Activated B cell treated with CpG ODN at 0.5 μM for 24 hours (primary cell): ENCODE measurements around the gene CALHM6. TPM values are rescaled to one million over a fixed set of nuclear protein-coding genes. Genes with fewer than 3 reads are reported as not detected.

Experiments used
- ATAC-seq: fragments of 200-7000 bp; cut with Tn5 transposase; one replicate; pipeline ENCODE4 v1.10.0; 2021; ENCODE audit warnings: low read depth, mild to moderate bottlenecking, moderate library complexity
- CTCF ChIA-PET: fragments of 350-600 bp; sonication (Branson Sonifier 250); formaldehyde crosslinking; loops from one replicate; lab custom pipeline; 2021; ENCODE audit warnings: antibody characterized with exemption; lab: Charles Lee
- POLR2A ChIA-PET: fragments of 350-600 bp; sonication (Branson Sonifier 250); formaldehyde crosslinking; loops from one replicate; lab custom pipeline; 2021; ENCODE audit warnings: antibody characterized with exemption; lab: Charles Lee
- DNase-seq: peaks from one replicate; pipeline ENCODE4 v3.0.0; 2022
- H3K27ac Mint-ChIP-seq: one replicate; pipeline ENCODE4 v1.8.0; 2020; ENCODE audit warnings: mixed read lengths
- H3K27me3 Mint-ChIP-seq: one replicate; pipeline ENCODE4 v1.8.0; 2021; ENCODE audit warnings: mixed read lengths
- H3K36me3 Mint-ChIP-seq: one replicate; pipeline ENCODE4 v1.8.0; 2021; ENCODE audit warnings: low read depth, mixed read lengths
- H3K4me1 Mint-ChIP-seq: one replicate; pipeline ENCODE4 v1.8.0; 2021; ENCODE audit warnings: mixed read lengths
- H3K4me3 Mint-ChIP-seq: one replicate; pipeline ENCODE4 v1.8.0; 2020; ENCODE audit warnings: mild to moderate bottlenecking, mixed read lengths
- H3K9me3 Mint-ChIP-seq: one replicate; pipeline ENCODE4 v1.8.0; 2020; ENCODE audit warnings: mixed read lengths
- CTCF ChIP-seq: fragments of 200-600 bp; IDR thresholded peaks from one replicate; pipeline ENCODE4 v1.8.0; 2022; ENCODE audit warnings: antibody characterized with exemption, mild to moderate bottlenecking
- intact Hi-C: fragments of 100-400 bp; cut with micrococcal nuclease; formaldehyde crosslinking; loops from one replicate; pipeline ENCODE4 v1.15.1; 2024
- total RNA-seq: library from RNA; stranded (reverse); gene quantifications from 2 replicates; pipeline ENCODE4 v1.2.3, GENCODE V29; 2022

Gene CALHM6
- total RNA-seq, 1 donor from 2014 or later: 15.0 TPM

- no peaks in the 10 kb centered on the region for H3K27me3 Mint-ChIP-seq
- ChIA-PET POLR2A (no interaction called here), CTCF (interaction anchor here (1.9 kb wide), 1 partner anchor 132 kb away, joined by 5 read pairs; no protein-coding TSS in a partner anchor)
- H3K4me3 Mint-ChIP-seq: no peak overlapping the region
- peaks cover 3% of the 10 kb centered on the region for H3K4me1 Mint-ChIP-seq
- peaks cover 3% of the 10 kb centered on the region for H3K36me3 Mint-ChIP-seq
- H3K27ac Mint-ChIP-seq: no peak overlapping the region
- no peak for DNase-seq
- TF ChIP-seq CTCF: no peak
- ATAC-seq: no peak
- intact Hi-C loops: loop anchor here (2.0 kb wide), 1 partner anchor 22 kb away; no protein-coding TSS in a partner anchor
- no peaks in the 10 kb centered on the region for H3K9me3 Mint-ChIP-seq
These were observed 40.8 kb upstream of the CALHM6 start for GRCh38 chr6:116420341-116420740.

- H3K4me1 Mint-ChIP-seq: peaks cover 3% of the 10 kb centered on the region
- H3K4me3 Mint-ChIP-seq: no peak overlapping the region
- DNase-seq (no peak), ATAC-seq (no peak)
- no peak overlapping the region for H3K27ac Mint-ChIP-seq
- TF ChIP-seq CTCF: no peak
- intact Hi-C loops: no loop called here
- H3K27me3 Mint-ChIP-seq: no peaks in the 10 kb centered on the region
- peaks cover 6% of the 10 kb centered on the region for H3K36me3 Mint-ChIP-seq
- CTCF ChIA-PET: interaction anchor here (1.1 to 1.2 kb wide), 2 partner anchors 22 to 111 kb away, joined by 3 read pairs; no protein-coding TSS in a partner anchor
- no peaks in the 10 kb centered on the region for H3K9me3 Mint-ChIP-seq
- POLR2A ChIA-PET: interaction anchor here (1.3 kb wide), 1 partner anchor 12 kb away, joined by 3 read pairs; no protein-coding TSS in a partner anchor
These were observed 38.9 kb upstream of the CALHM6 start for GRCh38 chr6:116422238-116422637.

GRCh38 chr6:116424001-116424400 lies 37.2 kb upstream of the CALHM6 start:
- no peak overlapping the region for H3K4me3 Mint-ChIP-seq
- DNase-seq (no peak), ATAC-seq (no peak)
- ChIA-PET CTCF (interaction anchor here (0.6 kb wide), 1 partner anchor 10 kb away, joined by 3 read pairs; no protein-coding TSS in a partner anchor), POLR2A (no interaction called here)
- peaks cover 10% of the 10 kb centered on the region for H3K36me3 Mint-ChIP-seq
- no peak overlapping the region for H3K27ac Mint-ChIP-seq
- H3K9me3 Mint-ChIP-seq: no peaks in the 10 kb centered on the region
- TF ChIP-seq CTCF: no peak
- H3K27me3 Mint-ChIP-seq: no peaks in the 10 kb centered on the region
- peaks cover 1% of the 10 kb centered on the region for H3K4me1 Mint-ChIP-seq
- intact Hi-C loops: loop anchor here (1.0 kb wide), 1 partner anchor 13 kb away; no protein-coding TSS in a partner anchor

GRCh38 chr6:116426551-116426950 lies 34.6 kb upstream of the CALHM6 start:
- no peak for ATAC-seq
- H3K4me3 Mint-ChIP-seq: no peak overlapping the region

GRCh38 chr6:116429111-116429510 lies 32.1 kb upstream of the CALHM6 start:
- Mint-ChIP-seq H3K36me3 (peaks cover 16% of the 10 kb centered on the region), H3K27me3 (no peaks in the 10 kb centered on the region), H3K4me1 (no peaks in the 10 kb centered on the region), H3K27ac (no peak overlapping the region), H3K4me3 (no peak overlapping the region), H3K9me3 (no peaks in the 10 kb centered on the region)
- TF ChIP-seq CTCF: no peak
- ChIA-PET CTCF (no interaction called here), POLR2A (no interaction called here)
- DNase-seq: no peak
- ATAC-seq: no peak
- intact Hi-C loops: no loop called here

More at GRCh38 chr6:116426551-116426950, 34.6 kb upstream of the CALHM6 start:
- Mint-ChIP-seq H3K4me1 (no peaks in the 10 kb centered on the region), H3K36me3 (peaks cover 16% of the 10 kb centered on the region), H3K9me3 (no peaks in the 10 kb centered on the region), H3K27me3 (no peaks in the 10 kb centered on the region), H3K27ac (no peak overlapping the region)
- no peak for DNase-seq
- ChIA-PET POLR2A (no interaction called here), CTCF (interaction anchor here (0.9 kb wide), 1 partner anchor 107 kb away, joined by 4 read pairs; no protein-coding TSS in a partner anchor)
- no peak for TF ChIP-seq CTCF
- intact Hi-C loops: no loop called here
